IPS-15b (cell line): ENCODE measurements around the gene HHIPL2.

ENCODE experiments used
- H3K27me3 ChIP-seq: one replicate; pipeline ENCODE4 v1.6.1; 2013; ENCODE audit warnings: low read length; ENCODE audit not compliant: control insufficient read depth, insufficient read depth
- H3K36me3 ChIP-seq: one replicate; pipeline ENCODE4 v1.6.1; 2013; ENCODE audit warnings: low read length; ENCODE audit not compliant: control insufficient read depth, insufficient read depth
- H3K4me1 ChIP-seq: one replicate; pipeline ENCODE4 v1.6.1; 2013; ENCODE audit warnings: mild to moderate bottlenecking, low read length; ENCODE audit not compliant: control insufficient read depth, insufficient read depth
- H3K4me3 ChIP-seq: one replicate; pipeline ENCODE4 v1.5.1; 2013; ENCODE audit warnings: low read depth, low read length
- H3K9ac ChIP-seq: one replicate; pipeline ENCODE4 v1.6.1; 2013; ENCODE audit warnings: low read depth, mild to moderate bottlenecking, low read length
- H3K9me3 ChIP-seq: one replicate; pipeline ENCODE4 v1.6.1; 2013; ENCODE audit warnings: mild to moderate bottlenecking, low read length; ENCODE audit not compliant: control insufficient read depth, insufficient read depth

HHIPL2 gene

DNA sequence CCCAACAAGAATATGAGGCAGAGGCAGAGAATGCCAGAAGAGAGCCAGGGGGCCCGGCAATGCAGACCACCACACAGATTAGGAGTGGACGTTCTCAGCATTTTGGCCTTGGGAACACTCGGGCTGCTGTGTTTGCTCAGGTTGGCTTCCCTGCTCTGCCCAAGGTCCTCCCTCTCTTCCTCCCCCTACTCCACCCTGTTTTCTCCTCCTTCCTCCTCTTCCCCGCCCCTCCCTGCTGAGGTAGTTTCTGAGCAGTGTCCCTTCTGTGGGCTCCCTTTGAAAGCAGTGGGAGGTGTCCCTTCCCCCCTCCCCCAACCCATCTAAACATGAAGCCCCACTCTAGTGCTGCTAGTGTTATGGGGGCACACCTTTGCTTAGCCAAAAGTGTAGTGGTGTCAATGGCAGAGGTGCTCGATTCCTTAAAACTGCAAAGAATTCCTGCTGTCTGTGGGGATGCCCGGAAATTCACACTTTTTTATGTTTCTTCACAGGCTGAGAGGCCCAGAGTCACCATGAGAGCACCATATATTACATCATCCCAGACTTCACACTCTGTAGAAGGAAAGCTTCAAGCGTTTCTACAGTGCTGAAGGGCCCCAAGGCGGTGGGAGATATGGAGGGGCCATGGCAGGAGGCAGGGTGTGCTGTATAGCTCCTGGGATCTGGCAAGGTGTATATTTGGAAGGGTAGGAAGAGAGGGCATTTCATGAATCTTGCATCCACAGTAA is at the start of gene HHIPL2:
Gene HHIPL2, minus strand, starts transcription at position 161 of the 728 bp plus-strand sequence. Its CDS starts 60 bp downstream, at position 101.
- H3K4me1 ChIP-seq, result peaks cover 5% of the 10 kb centered on the region
- H3K27me3 ChIP-seq, result no peaks in the 10 kb centered on the region
- no peaks in the 10 kb centered on the region for H3K36me3 ChIP-seq
- H3K9ac ChIP-seq, result no peak within 1 kb of the TSS
- H3K9me3 ChIP-seq, result no peaks in the 10 kb centered on the region
- H3K4me3 ChIP-seq, result no peak within 1 kb of the TSS

DNA sequence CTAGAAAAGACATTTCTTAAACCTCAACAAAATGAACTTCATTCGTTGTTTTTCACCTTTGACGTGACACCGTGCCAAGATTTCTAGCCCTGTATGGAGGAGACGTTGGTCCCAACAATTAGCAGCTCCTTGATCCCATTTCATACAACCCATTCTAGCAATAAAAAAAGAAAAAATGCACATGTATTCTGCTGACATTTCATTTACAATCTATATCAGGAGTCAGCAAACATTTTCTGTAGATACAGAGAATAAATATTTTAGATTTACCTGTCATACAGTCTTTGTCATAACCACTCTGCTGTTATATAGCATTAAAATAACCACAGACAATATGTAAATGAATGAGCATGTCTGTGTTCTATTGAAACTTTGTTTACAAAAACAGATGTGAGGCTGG is 48.8 kb upstream of the HHIPL2 start:
- Histone ChIP-seq H3K9me3 (no peaks in the 10 kb centered on the region), H3K4me3 (no peak overlapping the region), H3K9ac (no peak overlapping the region), H3K27me3 (no peaks in the 10 kb centered on the region), H3K36me3 (no peaks in the 10 kb centered on the region), H3K4me1 (no peaks in the 10 kb centered on the region)

DNA sequence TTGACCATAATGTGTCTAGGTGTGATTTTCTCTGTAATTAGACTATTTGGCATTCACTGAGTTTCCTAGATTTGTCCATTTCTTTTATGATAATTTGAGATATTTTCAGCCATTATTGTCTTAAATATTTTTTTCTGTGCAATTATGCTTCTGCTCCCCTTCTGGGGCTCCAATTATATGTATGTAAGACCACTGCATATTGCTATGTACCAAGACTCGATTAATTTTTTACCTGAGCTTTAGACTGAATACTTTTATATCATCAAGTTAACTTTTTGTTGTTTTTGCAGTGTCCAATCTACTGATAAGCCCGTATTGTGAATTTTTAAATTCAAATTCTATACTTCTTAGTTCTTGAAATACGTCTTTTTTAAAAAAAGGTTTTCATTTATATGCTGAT is 46.9 kb upstream of the HHIPL2 start:
- no peaks in the 10 kb centered on the region for H3K27me3 ChIP-seq

DNA sequence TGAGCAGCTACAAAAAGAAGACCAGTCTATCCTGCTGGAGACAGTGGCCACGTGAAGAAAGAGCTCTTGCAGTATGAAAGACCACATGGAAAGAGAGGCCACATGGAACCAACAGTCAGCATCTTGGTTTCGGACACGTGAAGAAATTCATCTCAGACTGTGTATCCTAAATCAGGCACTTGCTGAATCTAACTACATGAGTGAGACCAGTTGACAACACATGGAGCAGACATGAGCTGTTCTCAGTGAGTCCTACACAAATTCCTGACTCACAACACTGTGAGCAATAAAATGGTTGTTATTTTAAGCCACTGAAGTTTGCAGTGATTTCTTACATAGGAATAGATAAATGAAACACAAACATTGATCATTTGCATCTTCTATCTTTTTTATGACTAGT is 44.3 kb upstream of the HHIPL2 start:
- no peak overlapping the region for H3K9ac ChIP-seq
- H3K4me3 ChIP-seq, result no peak overlapping the region
- no peaks in the 10 kb centered on the region for H3K4me1 ChIP-seq
- H3K36me3 ChIP-seq, result no peaks in the 10 kb centered on the region
- no peaks in the 10 kb centered on the region for H3K9me3 ChIP-seq
- H3K27me3 ChIP-seq, result no peaks in the 10 kb centered on the region

More for the DNA sequence above, 46.9 kb upstream of the HHIPL2 start:
- no peaks in the 10 kb centered on the region for H3K4me1 ChIP-seq
- no peak overlapping the region for H3K4me3 ChIP-seq
- no peaks in the 10 kb centered on the region for H3K36me3 ChIP-seq
- no peaks in the 10 kb centered on the region for H3K9me3 ChIP-seq
- no peak overlapping the region for H3K9ac ChIP-seq

DNA sequence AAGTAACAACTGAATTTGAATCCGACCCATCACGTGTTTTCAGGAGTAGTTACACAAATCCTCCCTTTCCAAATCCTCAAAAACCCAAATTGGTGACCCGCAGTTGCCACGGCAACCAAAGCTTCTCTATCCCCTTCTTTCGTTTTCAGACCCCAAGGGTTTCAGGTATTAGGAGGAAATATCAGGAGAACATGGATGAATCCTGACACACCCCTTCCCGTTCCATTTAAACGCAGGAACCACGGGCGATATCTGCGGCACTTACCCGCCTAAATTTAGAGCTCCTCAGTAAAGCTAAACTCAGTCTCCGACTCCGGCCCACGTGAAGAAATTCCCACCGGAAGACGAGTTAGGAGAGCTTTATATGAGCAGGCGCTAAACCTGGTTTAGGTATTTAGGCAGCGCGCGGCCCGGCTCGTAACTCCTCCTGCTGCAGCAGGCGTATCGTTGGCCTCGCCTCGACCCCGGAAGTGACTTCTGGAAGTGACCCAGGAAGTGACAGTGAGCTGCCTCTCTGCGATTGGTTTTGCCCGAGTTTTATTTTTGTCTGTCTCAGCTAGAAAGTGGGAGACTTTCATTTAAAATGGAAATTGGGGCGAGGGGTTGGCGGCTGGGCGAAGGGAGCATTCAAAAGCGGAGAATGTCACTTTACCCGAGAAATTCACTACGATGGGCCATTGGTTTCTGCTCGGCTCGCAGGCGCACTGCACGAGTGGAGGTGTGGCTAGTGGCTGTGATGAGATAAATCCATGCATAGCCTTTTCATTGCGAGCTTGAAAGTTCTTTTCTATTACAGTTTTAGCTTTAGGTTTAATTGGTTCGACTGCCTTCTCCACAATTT is 41.8 kb upstream of the HHIPL2 start, which contains the start of gene TAF1A:
Gene TAF1A, minus strand, starts transcription at position 472 of the 841 bp plus-strand sequence.
- Histone ChIP-seq H3K9ac (peak within 1 kb of the TSS; percentile 77), H3K9me3 (no peaks in the 10 kb centered on the region), H3K4me3 (peak within 1 kb of the TSS; percentile 85), H3K36me3 (no peaks in the 10 kb centered on the region), H3K4me1 (no peaks in the 10 kb centered on the region), H3K27me3 (no peaks in the 10 kb centered on the region)

DNA sequence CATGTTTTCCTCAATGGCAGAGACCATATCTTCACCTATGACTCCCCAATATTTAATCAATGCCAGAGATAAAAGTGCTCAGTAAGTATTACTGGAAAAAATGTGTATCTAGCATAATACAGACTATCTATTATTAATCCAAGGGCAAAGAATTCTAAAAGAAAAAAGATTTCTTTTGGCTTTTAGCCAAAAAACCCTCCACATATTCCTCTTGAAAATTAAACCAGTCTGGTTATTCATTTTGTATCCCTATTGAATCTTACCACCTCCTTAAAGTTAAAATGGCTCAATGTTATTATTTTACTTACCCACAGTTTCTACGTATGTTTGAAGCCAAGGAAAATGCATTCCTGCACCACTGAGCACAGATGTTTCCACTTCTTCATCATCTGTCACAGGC is 40.2 kb upstream of the HHIPL2 start:
- H3K27me3 ChIP-seq, result no peaks in the 10 kb centered on the region
- no peaks in the 10 kb centered on the region for H3K36me3 ChIP-seq
- no peaks in the 10 kb centered on the region for H3K9me3 ChIP-seq
- H3K4me3 ChIP-seq, result peak overlapping the region; percentile 85
- H3K4me1 ChIP-seq, result no peaks in the 10 kb centered on the region
- no peak overlapping the region for H3K9ac ChIP-seq

DNA sequence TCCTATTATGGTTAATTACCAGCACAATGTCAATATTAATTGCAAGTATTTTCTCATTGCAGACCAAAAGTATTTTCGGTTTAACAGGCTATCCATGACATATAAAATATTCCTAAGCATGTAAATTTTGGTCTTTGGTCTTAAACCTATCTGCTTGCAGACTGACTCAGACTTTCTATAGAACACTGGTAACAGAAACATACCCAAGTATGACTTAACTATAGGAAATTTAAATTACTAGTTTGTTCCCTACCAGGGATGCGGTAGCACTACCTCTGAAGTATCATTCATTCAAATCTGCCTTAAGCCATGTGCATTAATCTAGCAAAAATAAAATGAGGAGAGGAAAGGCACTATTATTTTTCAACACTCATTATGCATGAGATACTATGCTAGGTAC is 38.9 kb upstream of the HHIPL2 start:
- Histone ChIP-seq H3K36me3 (no peaks in the 10 kb centered on the region), H3K9ac (no peak overlapping the region), H3K27me3 (no peaks in the 10 kb centered on the region), H3K4me1 (no peaks in the 10 kb centered on the region), H3K4me3 (no peak overlapping the region), H3K9me3 (no peaks in the 10 kb centered on the region)

DNA sequence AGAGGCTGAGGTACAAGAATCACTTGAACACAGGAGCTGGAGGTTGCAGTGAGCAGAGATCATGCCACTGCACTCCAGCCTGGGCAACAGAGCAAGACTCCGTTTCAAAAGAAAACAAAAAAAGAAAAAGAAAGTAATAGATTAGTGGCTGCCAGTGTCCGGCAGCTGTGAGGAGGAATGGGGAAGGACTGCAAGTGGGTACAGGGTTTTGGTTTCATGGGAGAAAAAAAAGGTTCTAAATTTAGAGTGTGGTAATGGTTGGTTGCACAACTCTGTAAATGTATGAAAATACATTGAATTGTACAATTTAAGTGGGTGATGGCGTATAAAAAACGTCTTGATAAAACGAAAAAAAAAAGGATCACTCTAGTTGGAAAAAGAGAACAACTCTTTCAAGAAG is 35.2 kb upstream of the HHIPL2 start:
- no peaks in the 10 kb centered on the region for H3K9me3 ChIP-seq
- H3K4me3 ChIP-seq, result no peak overlapping the region
- no peaks in the 10 kb centered on the region for H3K4me1 ChIP-seq
- H3K27me3 ChIP-seq, result no peaks in the 10 kb centered on the region
- H3K36me3 ChIP-seq, result no peaks in the 10 kb centered on the region
- H3K9ac ChIP-seq, result no peak overlapping the region

DNA sequence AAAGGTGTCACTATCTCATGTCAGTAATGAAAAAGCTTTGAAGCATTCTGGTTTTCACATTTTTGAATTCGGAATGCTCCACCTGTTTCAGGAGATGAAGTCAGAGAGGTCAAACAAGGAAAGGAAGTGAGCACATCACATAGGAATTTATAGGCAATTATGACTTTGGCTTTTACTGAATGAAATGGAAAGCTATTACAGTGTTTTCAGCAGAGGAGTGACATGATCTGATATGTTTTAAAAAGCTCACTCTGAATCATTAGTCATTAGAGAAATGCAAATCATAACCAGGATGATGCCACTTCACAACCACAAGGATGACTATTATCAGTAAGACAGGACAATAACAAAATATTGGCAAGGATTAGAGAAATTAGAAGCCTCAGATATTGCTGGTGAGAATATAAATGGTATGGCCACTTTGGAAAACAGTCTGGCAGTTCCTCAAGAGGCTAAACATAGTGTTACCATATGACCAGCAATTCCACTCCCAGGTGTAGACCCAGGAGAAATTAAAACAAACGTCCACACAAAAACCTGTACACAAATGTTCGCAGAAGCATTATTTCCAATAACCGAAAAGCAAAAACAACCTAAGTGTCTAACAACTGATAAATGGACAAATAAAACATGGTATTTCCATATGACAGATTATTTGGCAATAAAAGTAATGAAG is 34.3 kb upstream of the HHIPL2 start:
- Histone ChIP-seq H3K4me3 (no peak overlapping the region), H3K9ac (no peak overlapping the region), H3K27me3 (no peaks in the 10 kb centered on the region), H3K36me3 (no peaks in the 10 kb centered on the region), H3K9me3 (no peaks in the 10 kb centered on the region), H3K4me1 (no peaks in the 10 kb centered on the region)

DNA sequence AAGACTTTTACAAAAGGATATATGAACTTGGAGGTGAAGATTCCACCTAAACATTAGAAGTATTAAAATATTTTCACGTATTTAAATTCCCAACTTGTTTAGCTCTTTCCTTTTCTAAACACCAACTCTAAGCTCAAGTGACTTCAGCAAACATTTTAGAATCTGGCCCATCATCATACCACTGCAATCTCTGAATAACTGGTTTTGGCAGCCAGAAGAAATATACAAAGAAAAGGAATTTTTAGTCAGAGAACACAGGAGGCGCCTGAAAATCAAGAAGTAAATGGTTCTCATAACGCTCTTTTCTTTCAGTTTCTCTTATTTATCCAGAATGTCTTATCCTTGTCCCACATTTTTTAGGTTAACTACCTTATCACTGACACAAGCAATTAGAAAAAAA is 31.4 kb upstream of the HHIPL2 start:
- no peaks in the 10 kb centered on the region for H3K9me3 ChIP-seq
- H3K27me3 ChIP-seq, result no peaks in the 10 kb centered on the region
- H3K4me3 ChIP-seq, result no peak overlapping the region
- H3K9ac ChIP-seq, result no peak overlapping the region
- H3K4me1 ChIP-seq, result no peaks in the 10 kb centered on the region
- no peaks in the 10 kb centered on the region for H3K36me3 ChIP-seq

DNA sequence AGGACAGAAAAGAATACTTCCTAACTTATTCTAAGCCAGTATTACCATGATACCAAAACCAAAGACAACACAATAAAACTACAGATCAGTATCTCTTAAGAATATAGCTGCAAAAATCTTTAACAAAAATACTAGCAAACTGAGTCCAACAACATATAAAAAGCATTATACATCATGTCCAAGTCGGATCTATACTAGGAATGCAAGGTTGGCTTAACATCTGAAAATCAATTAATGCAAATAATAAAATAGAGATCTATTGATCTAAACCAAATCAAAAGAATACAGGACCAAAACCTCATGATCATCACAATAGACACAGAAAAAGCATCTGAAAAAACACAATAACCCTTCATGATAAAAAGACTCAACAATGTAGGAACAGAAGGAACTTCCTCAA is 22.9 kb upstream of the HHIPL2 start:
- H3K4me1 ChIP-seq, result no peaks in the 10 kb centered on the region
- H3K27me3 ChIP-seq, result no peaks in the 10 kb centered on the region
- H3K9ac ChIP-seq, result no peak overlapping the region
- H3K9me3 ChIP-seq, result no peaks in the 10 kb centered on the region
- H3K36me3 ChIP-seq, result no peaks in the 10 kb centered on the region
- H3K4me3 ChIP-seq, result no peak overlapping the region
